Endodermal cell (in vitro differentiated cells): ENCODE results near the gene UBE2V1. TPM values are rescaled to one million over a fixed set of nuclear protein-coding genes. Genes with fewer than 3 reads are reported as not detected.

ENCODE experiments used
- DNase-seq: peaks from one replicate; pipeline ENCODE4 v3.0.0-alpha.2; 2017
- H3K27ac ChIP-seq: 2 replicates; pipeline ENCODE4 v1.5.1; 2013; ENCODE audit warnings: mild to moderate bottlenecking, low read depth, low read length, moderate library complexity
- H3K27me3 ChIP-seq: 2 replicates; pipeline ENCODE4 v1.6.1; 2013; ENCODE audit warnings: mild to moderate bottlenecking, low read length, moderate library complexity; ENCODE audit not compliant: insufficient read depth, control insufficient read depth, poor library complexity, severe bottlenecking
- H3K36me3 ChIP-seq: 2 replicates; pipeline ENCODE4 v1.7.0; 2013; ENCODE audit warnings: mild to moderate bottlenecking, low read length, moderate library complexity; ENCODE audit not compliant: control insufficient read depth, insufficient read depth
- H3K4me1 ChIP-seq: one replicate; pipeline ENCODE4 v1.7.0; 2013; ENCODE audit warnings: low read length; ENCODE audit not compliant: control insufficient read depth, insufficient read depth
- H3K4me3 ChIP-seq: 2 replicates; pipeline ENCODE4 v1.5.1; 2013; ENCODE audit warnings: mild to moderate bottlenecking, low read length, moderate library complexity
- H3K9ac ChIP-seq: 2 replicates; pipeline ENCODE4 v1.6.1; 2013; ENCODE audit warnings: mild to moderate bottlenecking, low read length, moderate library complexity; ENCODE audit not compliant: poor library complexity, severe bottlenecking; ENCODE audit errors: extremely low read depth
- H3K9me3 ChIP-seq: 2 replicates; pipeline ENCODE4 v1.6.1; 2013; ENCODE audit warnings: mild to moderate bottlenecking, low read length, moderate library complexity; ENCODE audit not compliant: control insufficient read depth
- H3K27ac Mint-ChIP-seq: 2 replicates; pipeline ENCODE4 v1.8.0; 2020; ENCODE audit warnings: mixed read lengths
- H3K27me3 Mint-ChIP-seq: 2 replicates; pipeline ENCODE4 v1.8.0; 2021; ENCODE audit warnings: mild to moderate bottlenecking, mixed read lengths; ENCODE audit not compliant: insufficient read depth
- H3K36me3 Mint-ChIP-seq: 2 replicates; pipeline ENCODE4 v1.8.0; 2020; ENCODE audit warnings: low read depth, mixed read lengths
- H3K4me1 Mint-ChIP-seq: 2 replicates; pipeline ENCODE4 v1.8.0; 2020; ENCODE audit warnings: mixed read lengths
- H3K4me3 Mint-ChIP-seq: 2 replicates; pipeline ENCODE4 v1.8.0; 2020; ENCODE audit warnings: mild to moderate bottlenecking, moderate library complexity, mixed read lengths
- H3K9me3 Mint-ChIP-seq: 2 replicates; pipeline ENCODE4 v1.8.0; 2020; ENCODE audit warnings: mild to moderate bottlenecking, mixed read lengths
- CTCF ChIP-seq: fragments of 200-600 bp; sonication (generic); conservative IDR thresholded peaks from 2 replicates; pipeline ENCODE4 v1.5.0; 2021; ENCODE audit warnings: antibody characterized with exemption, mild to moderate bottlenecking
- WGBS, 2 experiments: methylation state at CpG; one replicate each; pipeline versions ENCODE4 v1.1.5 to v1.1.7; 2013; ENCODE audit warnings: missing lambda C conversion rate in 2 of 2, mixed read lengths in 1 of 2; ENCODE audit not compliant: insufficient coverage in 1 of 2, insufficient read length in 1 of 2; 5-methylcytosine and 5-hydroxymethylcytosine counted together
- total RNA-seq, 2 donors: library from RNA; stranded (reverse); fragmentation: NEBNext Ultra II Directional in 1 of 2; extraction: Animal tissue kit (Norgen Biotek cat#: 25700) in 1 of 2; gene quantifications; 2 replicates in 1 of 2; 3 replicates in 1 of 2; pipeline ENCODE4 v1.2.1, GENCODE V29; 2021

Gene UBE2V1
- total RNA-seq, 2 donors from 2014 or later, result 165 to 168 TPM

- Mint-ChIP-seq H3K4me1 (peaks cover 20% of the 10 kb centered on the region), H3K9me3 (no peaks in the 10 kb centered on the region), H3K36me3 (peaks cover 47% of the 10 kb centered on the region), H3K4me3 (no peak overlapping the region), H3K27ac (no peak overlapping the region), H3K27me3 (no peaks in the 10 kb centered on the region)
- no peak for DNase-seq
- Histone ChIP-seq H3K36me3 (peaks cover 58% of the 10 kb centered on the region), H3K27me3 (no peaks in the 10 kb centered on the region), H3K27ac (no peak overlapping the region), H3K4me3 (no peak overlapping the region), H3K9me3 (no peaks in the 10 kb centered on the region), H3K4me1 (peaks cover 7% of the 10 kb centered on the region), H3K9ac (no peak overlapping the region)
- WGBS, 2 experiments, result 85 to 91% methylated on average over 4 of the region's 4 CpGs
- TF ChIP-seq CTCF, result no peak
These were observed 18.4 kb downstream of the UBE2V1 start for GRCh38 chr20:50094522-50094921.

- peaks cover 8% of the 10 kb centered on the region for H3K4me1 Mint-ChIP-seq
- DNase-seq, result no peak
- H3K4me1 ChIP-seq, result peaks cover 7% of the 10 kb centered on the region
- H3K9ac ChIP-seq, result no peak overlapping the region
- H3K27ac Mint-ChIP-seq, result no peak overlapping the region
- WGBS, 2 experiments, result 90% methylated on average over 2 of the region's 2 CpGs; no CpG with 5 or more reads in 1 of the 2 experiments
- no peaks in the 10 kb centered on the region for H3K9me3 Mint-ChIP-seq
- H3K27me3 Mint-ChIP-seq, result no peaks in the 10 kb centered on the region
- TF ChIP-seq CTCF, result no peak
- H3K27ac ChIP-seq, result no peak overlapping the region
- H3K9me3 ChIP-seq, result no peaks in the 10 kb centered on the region
- no peak overlapping the region for H3K4me3 ChIP-seq
- no peaks in the 10 kb centered on the region for H3K27me3 ChIP-seq
- peaks cover 71% of the 10 kb centered on the region for H3K36me3 ChIP-seq
- H3K4me3 Mint-ChIP-seq, result no peak overlapping the region
- peaks cover 51% of the 10 kb centered on the region for H3K36me3 Mint-ChIP-seq
These were observed 19.7 kb downstream of the UBE2V1 start for GRCh38 chr20:50093240-50093639.

GRCh38 chr20:50092436-50092835 lies 20.5 kb downstream of the UBE2V1 start:
- no peak for DNase-seq
- Mint-ChIP-seq H3K27me3 (no peaks in the 10 kb centered on the region), H3K4me1 (peaks cover under 1% of the 10 kb centered on the region), H3K4me3 (no peak overlapping the region), H3K9me3 (no peaks in the 10 kb centered on the region), H3K36me3 (peaks cover 51% of the 10 kb centered on the region), H3K27ac (no peak overlapping the region)
- no peak for TF ChIP-seq CTCF
- Histone ChIP-seq H3K36me3 (peaks cover 72% of the 10 kb centered on the region), H3K9me3 (no peaks in the 10 kb centered on the region), H3K27ac (no peak overlapping the region), H3K9ac (no peak overlapping the region), H3K27me3 (no peaks in the 10 kb centered on the region), H3K4me1 (peaks cover 3% of the 10 kb centered on the region), H3K4me3 (no peak overlapping the region)
- 92 to 95% methylated on average over 2 to 4 of the region's 4 CpGs for WGBS, 2 experiments
